ENCODE measurements around the gene PRDM5.

The PRDM5 gene

GRCh38 chr4:120785202-120785601, 137.3 kb downstream of the PRDM5 start:
- H3K4me3 ChIP-seq (replicated peaks; ENCODE audit: low read depth, low read length) = no peak overlapping the region
- TF ChIP-seq, protein P1, sequence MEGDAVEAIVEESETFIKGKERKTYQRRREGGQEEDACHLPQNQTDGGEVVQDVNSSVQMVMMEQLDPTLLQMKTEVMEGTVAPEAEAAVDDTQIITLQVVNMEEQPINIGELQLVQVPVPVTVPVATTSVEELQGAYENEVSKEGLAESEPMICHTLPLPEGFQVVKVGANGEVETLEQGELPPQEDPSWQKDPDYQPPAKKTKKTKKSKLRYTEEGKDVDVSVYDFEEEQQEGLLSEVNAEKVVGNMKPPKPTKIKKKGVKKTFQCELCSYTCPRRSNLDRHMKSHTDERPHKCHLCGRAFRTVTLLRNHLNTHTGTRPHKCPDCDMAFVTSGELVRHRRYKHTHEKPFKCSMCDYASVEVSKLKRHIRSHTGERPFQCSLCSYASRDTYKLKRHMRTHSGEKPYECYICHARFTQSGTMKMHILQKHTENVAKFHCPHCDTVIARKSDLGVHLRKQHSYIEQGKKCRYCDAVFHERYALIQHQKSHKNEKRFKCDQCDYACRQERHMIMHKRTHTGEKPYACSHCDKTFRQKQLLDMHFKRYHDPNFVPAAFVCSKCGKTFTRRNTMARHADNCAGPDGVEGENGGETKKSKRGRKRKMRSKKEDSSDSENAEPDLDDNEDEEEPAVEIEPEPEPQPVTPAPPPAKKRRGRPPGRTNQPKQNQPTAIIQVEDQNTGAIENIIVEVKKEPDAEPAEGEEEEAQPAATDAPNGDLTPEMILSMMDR (IDR thresholded peaks at IDR 0.05; ENCODE audit: low read depth, low read length, missing control alignments) = no peak
- no peak for DNase-seq (ENCODE audit: extremely low read depth, low read depth)

- TF ChIP-seq, protein P1 (IDR thresholded peaks at IDR 0.05; ENCODE audit: low read depth, low read length, missing control alignments) = no peak
- H3K4me3 ChIP-seq (replicated peaks; ENCODE audit: low read depth, low read length) = no peak overlapping the region
- DNase-seq (ENCODE audit: extremely low read depth, low read depth) = no peak
These were observed 145.1 kb downstream of the PRDM5 start for GRCh38 chr4:120777459-120777858.

GRCh38 chr4:120775431-120775830, 147.1 kb downstream of the PRDM5 start:
- no peak for DNase-seq (ENCODE audit: extremely low read depth, low read depth)
- no peak overlapping the region for H3K4me3 ChIP-seq (replicated peaks; ENCODE audit: low read depth, low read length)
- TF ChIP-seq, protein P1 (IDR thresholded peaks at IDR 0.05; ENCODE audit: low read depth, low read length, missing control alignments) = no peak

DNA sequence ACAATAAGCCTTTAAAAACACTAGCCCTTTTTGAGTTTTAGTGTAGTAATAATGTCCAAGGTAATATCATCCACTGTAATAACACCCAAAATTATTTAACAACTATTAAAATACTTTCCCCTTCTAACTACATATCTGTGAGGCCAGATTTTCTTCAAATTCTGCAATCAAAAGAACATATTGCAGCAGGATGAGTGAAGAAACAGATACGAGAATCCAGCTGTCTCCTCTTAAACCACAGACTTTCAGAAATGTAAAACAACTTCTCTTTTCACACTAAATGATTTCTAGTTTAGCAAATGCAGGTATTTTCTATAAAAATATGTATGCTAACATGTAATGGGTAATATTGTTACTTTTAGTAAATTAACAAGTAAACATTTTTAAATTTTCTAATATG, 148.9 kb downstream of the PRDM5 start:
- H3K4me3 ChIP-seq (replicated peaks; ENCODE audit: low read depth, low read length) = no peak overlapping the region
- DNase-seq (ENCODE audit: extremely low read depth, low read depth) = no peak
- TF ChIP-seq, protein P1 (IDR thresholded peaks at IDR 0.05; ENCODE audit: low read depth, low read length, missing control alignments) = no peak

GRCh38 chr4:120771907-120772306, 150.6 kb downstream of the PRDM5 start:
- TF ChIP-seq, protein P1 (IDR thresholded peaks at IDR 0.05; ENCODE audit: low read depth, low read length, missing control alignments) = no peak
- H3K4me3 ChIP-seq (replicated peaks; ENCODE audit: low read depth, low read length) = no peak overlapping the region
- DNase-seq (ENCODE audit: extremely low read depth, low read depth) = no peak

DNA sequence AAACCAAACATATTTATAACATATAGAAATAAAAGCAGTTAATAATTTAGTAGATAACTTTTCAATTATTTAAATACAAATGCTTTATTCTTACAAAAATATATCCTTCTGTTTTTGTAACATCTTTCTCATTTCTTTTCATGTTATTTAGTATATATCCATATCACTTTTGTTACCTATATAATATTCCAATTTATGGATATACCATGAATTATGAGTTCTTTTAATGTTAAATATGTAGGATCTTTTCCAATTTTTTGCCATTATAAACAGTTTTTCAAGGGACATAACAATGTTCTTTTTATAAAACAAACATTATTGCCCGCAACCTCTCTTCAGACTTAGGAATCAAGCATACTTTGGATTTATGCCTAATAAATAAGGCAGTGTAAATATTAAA, 151.6 kb downstream of the PRDM5 start:
- no peak overlapping the region for H3K4me3 ChIP-seq (replicated peaks; ENCODE audit: low read depth, low read length)
- TF ChIP-seq, protein P1 (IDR thresholded peaks at IDR 0.05; ENCODE audit: low read depth, low read length, missing control alignments) = no peak
- no peak for DNase-seq (ENCODE audit: extremely low read depth, low read depth)

DNA sequence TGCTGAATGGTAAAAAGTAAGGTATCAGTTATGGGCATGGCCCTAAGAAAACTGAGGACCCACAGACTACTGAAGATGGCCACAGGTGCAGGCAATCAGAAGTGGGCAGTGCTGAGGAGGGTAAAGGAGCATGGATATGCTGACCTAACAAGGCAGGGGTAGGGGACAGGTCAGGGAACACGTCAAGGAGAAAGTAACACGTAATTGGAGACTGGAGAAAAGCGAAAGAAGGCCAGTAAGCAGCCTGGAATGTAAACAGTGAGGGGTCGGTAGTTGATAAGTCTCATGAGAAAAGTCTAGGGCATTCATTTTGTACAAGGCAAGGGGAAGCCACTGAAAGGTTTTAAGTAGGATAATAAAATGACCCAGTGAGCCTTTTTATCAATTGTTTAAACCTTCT, 153.3 kb downstream of the PRDM5 start:
- TF ChIP-seq, protein P1 (IDR thresholded peaks at IDR 0.05; ENCODE audit: low read depth, low read length, missing control alignments) = no peak
- DNase-seq (ENCODE audit: extremely low read depth, low read depth) = peak; percentile 37
- no peak overlapping the region for H3K4me3 ChIP-seq (replicated peaks; ENCODE audit: low read depth, low read length)

All from HFF-Myc (cell line).